22Rv1 (cell line): Measurements from ENCODE around the gene ASIC4.

Experiments
- H3K27ac ChIP-seq: fragments of 450-650 bp; 2 replicates; pipeline ENCODE4 v1.5.1; 2017
- ZFX ChIP-seq: fragments of 450-650 bp; IDR thresholded peaks from 2 replicates; pipeline ENCODE4 v1.6.1; 2017; ENCODE audit warnings: antibody characterized with exemption, borderline replicate concordance
- TF ChIP-seq, protein P1 (sequence below): fragments of 450-650 bp; IDR thresholded peaks from 2 replicates; pipeline ENCODE4 v1.5.1; 2017; ENCODE audit warnings: mild to moderate bottlenecking

ASIC4 gene

DNA sequence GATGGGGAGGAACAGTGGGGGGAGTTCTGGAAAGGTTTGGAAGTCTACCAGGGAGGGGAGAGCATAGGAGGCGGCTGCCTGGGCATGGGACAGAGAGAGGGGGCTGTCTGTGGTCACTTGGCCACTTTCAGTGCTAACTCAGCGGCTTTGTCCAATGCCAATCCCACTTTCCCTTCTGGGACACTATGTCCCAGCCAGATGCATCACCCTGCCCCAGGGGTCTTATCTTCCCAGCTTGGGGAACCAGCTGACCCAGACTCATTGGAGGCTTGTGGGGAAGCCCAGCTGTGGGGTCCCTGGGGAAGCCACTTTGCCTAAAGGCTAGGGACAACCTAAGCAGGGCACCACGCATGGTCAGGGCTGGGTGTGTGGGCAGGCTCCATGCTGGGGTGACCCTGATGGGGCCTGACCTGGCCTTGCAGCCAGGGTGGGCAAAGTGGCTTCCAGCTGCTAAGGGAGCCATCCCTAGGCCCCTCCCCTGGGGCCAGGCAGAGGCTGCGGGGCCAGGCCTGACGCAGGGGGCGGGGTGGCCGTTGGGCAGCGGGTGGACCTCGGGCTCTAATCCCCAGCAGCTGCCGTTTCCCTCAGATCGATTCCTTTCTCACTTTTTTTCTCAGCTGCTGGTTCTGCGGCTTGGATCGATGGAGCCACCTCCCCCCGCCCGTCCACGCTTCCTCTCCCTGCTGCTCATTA is 1.6 kb upstream of the ASIC4 start:
- TF ChIP-seq, protein P1, sequence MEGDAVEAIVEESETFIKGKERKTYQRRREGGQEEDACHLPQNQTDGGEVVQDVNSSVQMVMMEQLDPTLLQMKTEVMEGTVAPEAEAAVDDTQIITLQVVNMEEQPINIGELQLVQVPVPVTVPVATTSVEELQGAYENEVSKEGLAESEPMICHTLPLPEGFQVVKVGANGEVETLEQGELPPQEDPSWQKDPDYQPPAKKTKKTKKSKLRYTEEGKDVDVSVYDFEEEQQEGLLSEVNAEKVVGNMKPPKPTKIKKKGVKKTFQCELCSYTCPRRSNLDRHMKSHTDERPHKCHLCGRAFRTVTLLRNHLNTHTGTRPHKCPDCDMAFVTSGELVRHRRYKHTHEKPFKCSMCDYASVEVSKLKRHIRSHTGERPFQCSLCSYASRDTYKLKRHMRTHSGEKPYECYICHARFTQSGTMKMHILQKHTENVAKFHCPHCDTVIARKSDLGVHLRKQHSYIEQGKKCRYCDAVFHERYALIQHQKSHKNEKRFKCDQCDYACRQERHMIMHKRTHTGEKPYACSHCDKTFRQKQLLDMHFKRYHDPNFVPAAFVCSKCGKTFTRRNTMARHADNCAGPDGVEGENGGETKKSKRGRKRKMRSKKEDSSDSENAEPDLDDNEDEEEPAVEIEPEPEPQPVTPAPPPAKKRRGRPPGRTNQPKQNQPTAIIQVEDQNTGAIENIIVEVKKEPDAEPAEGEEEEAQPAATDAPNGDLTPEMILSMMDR: no peak
- no peak for TF ChIP-seq ZFX
- no peak overlapping the region for H3K27ac ChIP-seq

DNA sequence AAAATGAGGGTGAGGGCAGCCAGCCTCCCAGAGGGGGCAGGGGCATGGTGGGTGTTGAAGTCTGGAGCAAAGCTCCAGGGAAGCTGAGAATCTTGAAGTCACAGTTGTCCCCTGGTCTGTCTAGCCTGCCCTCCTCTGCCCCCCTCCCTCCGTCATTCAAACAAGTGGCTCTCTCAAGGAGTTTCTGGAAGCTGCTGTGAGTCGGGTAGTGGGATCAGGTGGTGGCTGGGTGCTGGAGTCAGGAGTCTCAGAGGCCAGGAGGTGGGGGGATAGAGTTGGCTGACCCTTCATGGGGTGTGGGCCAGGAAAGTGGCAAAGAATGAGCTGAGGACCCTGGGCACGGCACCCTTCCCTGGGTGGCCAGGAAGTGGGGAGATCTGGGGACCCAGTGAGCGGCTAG is 495 bp upstream of the ASIC4 start:
- H3K27ac ChIP-seq: no peak overlapping the region
- TF ChIP-seq, protein P1: no peak
- no peak for TF ChIP-seq ZFX

DNA sequence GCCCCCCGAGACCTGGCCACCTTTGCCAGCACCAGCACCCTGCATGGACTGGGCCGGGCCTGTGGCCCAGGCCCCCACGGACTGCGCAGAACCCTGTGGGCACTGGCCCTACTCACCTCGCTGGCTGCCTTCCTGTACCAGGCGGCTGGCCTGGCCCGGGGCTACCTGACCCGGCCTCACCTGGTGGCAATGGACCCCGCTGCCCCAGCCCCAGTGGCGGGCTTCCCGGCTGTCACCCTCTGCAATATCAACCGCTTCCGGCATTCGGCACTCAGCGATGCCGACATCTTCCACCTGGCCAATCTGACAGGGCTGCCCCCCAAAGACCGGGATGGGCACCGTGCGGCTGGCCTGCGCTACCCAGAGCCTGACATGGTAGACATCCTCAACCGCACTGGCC is 554 bp downstream of the ASIC4 start:
- no peak overlapping the region for H3K27ac ChIP-seq
- TF ChIP-seq, protein P1: no peak
- TF ChIP-seq ZFX: no peak

- no peak for TF ChIP-seq ZFX
- no peak overlapping the region for H3K27ac ChIP-seq
Measured at GRCh38 chr2:219515874-219516629, 1.8 kb downstream of the ASIC4 start.

- no peak overlapping the region for H3K27ac ChIP-seq
- TF ChIP-seq ZFX: no peak
- TF ChIP-seq, protein P1: no peak
Measured at GRCh38 chr2:219516888-219517287, 2.6 kb downstream of the ASIC4 start.

DNA sequence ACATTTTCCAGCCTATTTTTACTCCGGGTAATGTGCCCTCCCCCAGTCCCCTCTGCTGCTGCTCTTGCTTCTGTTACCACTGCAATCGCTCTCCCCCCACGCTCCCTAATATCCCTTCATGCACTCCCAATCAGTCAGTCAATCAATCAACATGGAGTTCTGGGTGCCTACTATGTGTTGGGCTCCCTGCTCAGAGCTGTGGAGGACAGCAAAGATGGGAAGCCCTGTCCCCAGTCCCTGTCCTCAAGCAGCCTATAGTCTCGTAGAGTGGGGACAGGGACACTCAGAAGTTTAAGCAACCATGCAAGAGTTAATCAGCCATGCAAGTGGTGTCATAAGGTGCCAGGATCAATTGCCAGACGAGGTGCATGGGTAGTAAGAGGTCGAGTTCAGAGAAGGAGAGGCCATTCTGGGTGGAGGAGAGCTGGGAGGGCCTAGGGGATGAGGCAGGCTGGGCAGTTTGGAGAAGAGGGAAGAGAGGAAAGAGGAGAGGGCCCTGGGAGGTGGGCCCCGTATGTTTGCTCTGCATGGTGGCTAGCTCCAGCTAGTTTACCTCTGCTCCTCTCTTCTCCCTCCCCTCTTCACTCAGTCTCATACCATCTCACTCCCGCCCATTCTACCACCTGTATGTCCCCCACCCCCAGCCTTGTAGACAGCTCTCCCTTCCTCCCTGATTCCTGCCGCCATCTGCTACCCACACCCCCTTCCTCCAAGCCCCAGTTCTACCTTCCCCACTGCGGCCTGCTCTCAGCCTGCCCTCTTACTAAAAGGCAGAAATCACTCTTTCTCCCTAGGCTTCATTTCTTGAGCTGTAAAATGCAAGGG is 3.9 kb downstream of the ASIC4 start:
- no peak overlapping the region for H3K27ac ChIP-seq
- TF ChIP-seq, protein P1: no peak
- TF ChIP-seq ZFX: no peak

DNA sequence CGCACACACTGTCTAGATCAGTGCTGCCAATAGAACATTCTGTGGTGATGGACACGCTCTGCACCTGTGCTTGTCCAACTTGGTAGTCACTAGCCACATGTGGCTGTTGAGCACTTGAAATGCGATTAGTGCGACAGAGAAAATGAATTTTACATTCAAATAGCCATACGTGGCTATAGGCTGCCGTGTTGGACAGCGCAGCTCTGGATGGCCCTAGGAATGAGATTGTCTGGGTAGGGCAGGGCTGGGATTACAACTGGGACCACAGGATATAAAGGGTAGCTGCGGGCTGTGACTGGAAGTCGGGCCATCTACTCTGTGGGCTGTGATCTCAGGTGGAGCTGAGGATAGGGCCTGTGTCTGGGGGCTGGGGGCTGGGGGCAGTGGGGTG is 5.2 kb downstream of the ASIC4 start:
- TF ChIP-seq ZFX: no peak

GRCh38 chr2:219520079-219520478 is 5.8 kb downstream of the ASIC4 start:
- TF ChIP-seq, protein P1: no peak
- no peak overlapping the region for H3K27ac ChIP-seq

More for the DNA sequence above, 5.2 kb downstream of the ASIC4 start:
- H3K27ac ChIP-seq: no peak overlapping the region
